ENCODE measurements around the gene CDC42EP3.
A peak's percentile ranks its signal among the peaks of the same experiment; 100 is the strongest.

Gene CDC42EP3

DNA sequence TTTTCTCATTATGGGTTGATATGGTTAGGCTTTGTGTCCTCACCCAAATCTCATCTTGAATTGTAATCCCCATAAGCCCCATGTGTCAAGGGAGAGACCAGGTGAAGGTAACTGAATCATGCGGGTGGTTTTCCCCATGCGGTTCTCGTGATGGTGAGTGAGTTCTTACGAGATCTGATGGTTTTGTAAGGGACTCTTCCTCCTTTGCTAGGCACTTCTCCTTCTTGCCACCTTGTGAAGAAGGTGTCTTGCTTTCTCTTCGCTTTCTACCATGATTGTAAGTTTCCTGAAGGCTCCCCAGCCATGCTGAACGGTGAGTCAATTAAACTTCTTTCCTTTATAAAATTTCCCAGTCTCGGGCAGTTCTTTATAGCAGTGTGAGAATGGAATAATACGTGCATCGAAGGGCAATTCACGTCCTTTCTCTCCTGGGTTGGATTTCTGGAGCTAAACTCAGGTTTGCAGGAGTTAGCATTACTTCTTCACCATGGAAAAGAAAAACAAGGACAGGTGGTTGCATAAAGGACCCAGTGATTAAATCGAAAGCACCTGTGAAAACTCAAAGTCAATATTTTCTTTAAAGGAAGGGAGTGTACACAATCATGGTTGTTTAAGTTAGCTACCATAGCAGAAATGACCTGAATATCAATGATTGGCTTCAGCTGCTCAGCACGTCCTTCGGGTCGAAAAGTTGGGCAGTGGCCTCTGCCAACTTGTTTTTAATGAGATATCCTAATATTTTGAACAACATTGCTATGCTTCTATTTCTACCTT lies 54.1 kb downstream of the CDC42EP3 start:
- peak overlapping the region; percentile 59 for H3K9ac ChIP-seq (ENCODE audit: low read length)
- peak overlapping the region; percentile 86 for H3K27ac ChIP-seq (ENCODE audit: low read length)
- H3K4me2 ChIP-seq (ENCODE audit: low read length) = peak overlapping the region; percentile 61
- peak overlapping the region; percentile 68 for H3K4me3 ChIP-seq (ENCODE audit: low read length)
- no peak overlapping the region for H2AFZ ChIP-seq (ENCODE audit: low read depth, low read length)
- H3K27me3 ChIP-seq (ENCODE audit: low read depth, low read length) = no peaks in the 10 kb centered on the region
- H4K20me1 ChIP-seq (ENCODE audit: insufficient read depth, low read length) = no peaks in the 10 kb centered on the region
- peaks cover 41% of the 10 kb centered on the region for H3K36me3 ChIP-seq (replicated peaks; ENCODE audit: low read depth, low read length)
- H3K79me2 ChIP-seq (ENCODE audit: low read length) = peaks cover 39% of the 10 kb centered on the region
- peaks cover 63% of the 10 kb centered on the region for H3K4me1 ChIP-seq (ENCODE audit: low read length)
- TF ChIP-seq CTCF (IDR thresholded peaks at IDR 0.05; ENCODE audit: low read depth, low read length) = no peak
- TF ChIP-seq EZH2phosphoT487 (IDR thresholded peaks at IDR 0.05; ENCODE audit: low read depth) = no peak
- H3K9me3 ChIP-seq (ENCODE audit: insufficient read depth, low read length) = peaks cover 23% of the 10 kb centered on the region

DNA sequence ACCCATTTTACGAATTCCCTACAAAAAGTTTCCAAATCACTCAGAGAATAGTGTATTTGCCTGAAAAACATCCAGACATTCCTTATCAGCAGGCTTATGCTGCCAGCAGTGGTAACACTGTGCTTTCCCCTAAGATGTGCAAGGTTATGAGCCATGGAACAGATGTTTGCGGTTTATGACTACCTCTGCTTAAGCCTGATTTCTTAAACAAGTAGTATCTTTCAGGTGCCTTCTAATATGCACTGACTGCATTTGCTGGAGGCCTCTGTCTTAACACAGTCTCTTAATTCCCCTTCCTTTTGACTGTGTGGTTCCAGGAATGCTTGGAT lies 54.8 kb downstream of the CDC42EP3 start:
- Histone ChIP-seq H3K79me2 (ENCODE audit: low read length) (peaks cover 33% of the 10 kb centered on the region), H2AFZ (ENCODE audit: low read depth, low read length) (no peak overlapping the region), H3K9ac (ENCODE audit: low read length) (peak overlapping the region; percentile 59), H3K4me1 (ENCODE audit: low read length) (peaks cover 57% of the 10 kb centered on the region), H3K9me3 (ENCODE audit: insufficient read depth, low read length) (peaks cover 21% of the 10 kb centered on the region), H4K20me1 (ENCODE audit: insufficient read depth, low read length) (no peaks in the 10 kb centered on the region), H3K27me3 (ENCODE audit: low read depth, low read length) (no peaks in the 10 kb centered on the region), H3K4me3 (ENCODE audit: low read length) (peak overlapping the region; percentile 68), H3K4me2 (ENCODE audit: low read length) (peak overlapping the region; percentile 61), H3K27ac (ENCODE audit: low read length) (peak overlapping the region; percentile 86), H3K36me3 (replicated peaks; ENCODE audit: low read depth, low read length) (peaks cover 34% of the 10 kb centered on the region)
- TF ChIP-seq CTCF (IDR thresholded peaks at IDR 0.05; ENCODE audit: low read depth, low read length) = no peak
- no peak for TF ChIP-seq EZH2phosphoT487 (IDR thresholded peaks at IDR 0.05; ENCODE audit: low read depth)

GRCh38 chr2:37615804-37616676 lies 55.4 kb downstream of the CDC42EP3 start:
- Histone ChIP-seq H4K20me1 (ENCODE audit: insufficient read depth, low read length) (no peaks in the 10 kb centered on the region), H3K4me3 (ENCODE audit: low read length) (peak overlapping the region; percentile 68; the same call in 1 of the 2 replicates), H3K9ac (ENCODE audit: low read length) (peak overlapping the region; percentile 59), H3K79me2 (ENCODE audit: low read length) (peaks cover 27% of the 10 kb centered on the region), H3K9me3 (ENCODE audit: insufficient read depth, low read length) (peaks cover 15% of the 10 kb centered on the region), H3K27me3 (ENCODE audit: low read depth, low read length) (no peaks in the 10 kb centered on the region), H2AFZ (ENCODE audit: low read depth, low read length) (peak overlapping the region; percentile 78), H3K36me3 (replicated peaks; ENCODE audit: low read depth, low read length) (peaks cover 28% of the 10 kb centered on the region), H3K4me1 (ENCODE audit: low read length) (peaks cover 52% of the 10 kb centered on the region), H3K4me2 (ENCODE audit: low read length) (peak overlapping the region; percentile 61), H3K27ac (ENCODE audit: low read length) (peak overlapping the region; percentile 86)
- no peak for TF ChIP-seq CTCF (IDR thresholded peaks at IDR 0.05; ENCODE audit: low read depth, low read length)
- no peak for TF ChIP-seq EZH2phosphoT487 (IDR thresholded peaks at IDR 0.05; ENCODE audit: low read depth)

All from OCI-LY3 (cell line).